ENCODE results near the gene COG5. TPM values are rescaled to one million over a fixed set of nuclear protein-coding genes. Genes with fewer than 3 reads are reported as not detected.
A peak's percentile ranks its signal among the peaks of the same experiment; 100 is the strongest.

COG5 gene
- total and polyA plus RNA-seq, 9 of the 15 experiments (the other 6 are each of a cell fraction or from before 2014, with no cell fraction given), result 15.3 to 75.1 (median 56.4) TPM

- TF ChIP-seq JUNB (CRISPR knock-in tag; conservative IDR thresholded peaks at IDR 0.05), result no peak
- TF ChIP-seq ZNF212 (CRISPR knock-in tag; IDR thresholded peaks at IDR 0.05), result no peak
- TF ChIP-seq ETV1 (tag; conservative IDR thresholded peaks at IDR 0.05; ENCODE audit: low read depth), result no peak
- no peak for TF ChIP-seq GTF2E2 (tag; IDR thresholded peaks at IDR 0.05)
- TF ChIP-seq CCNT2 (IDR thresholded peaks at IDR 0.05; ENCODE audit: borderline replicate concordance, extremely low read depth, insufficient read length, low read depth, low read length), result peak; percentile 77
- peak; percentile 51 for TF ChIP-seq ATF4 (CRISPR knock-in tag; IDR thresholded peaks at IDR 0.05)
- no peak for TF ChIP-seq GTF2B (IDR thresholded peaks at IDR 0.05; ENCODE audit: extremely low read depth, insufficient read length)
- TF ChIP-seq SMARCE1 (IDR thresholded peaks at IDR 0.05), result peak; percentile 82
- no peak for TF ChIP-seq RERE (CRISPR knock-in tag; IDR thresholded peaks at IDR 0.05; ENCODE audit: borderline replicate concordance)
- TF ChIP-seq CHD4 (IDR thresholded peaks at IDR 0.05; ENCODE audit: insufficient read depth, insufficient replicate concordance, low read depth, low read length, poor library complexity, severe bottlenecking), result no peak
- TF ChIP-seq HEY1 (CRISPR knock-in tag; IDR thresholded peaks at IDR 0.05; ENCODE audit: borderline replicate concordance), result no peak
- peak; percentile 92 for TF ChIP-seq MYC (IDR thresholded peaks at IDR 0.05; ENCODE audit: low read depth, low read length)
- no peak for TF ChIP-seq MYC (CRISPR knock-in tag; IDR thresholded peaks at IDR 0.05; ENCODE audit: borderline replicate concordance, low read depth)
- TF ChIP-seq ZNF175 (CRISPR knock-in tag; IDR thresholded peaks at IDR 0.05; ENCODE audit: low read depth), result 0 out of 2 replicates have a peak, but pooled peaks have one; percentile 47
- no peak for TF ChIP-seq NCOA4 (IDR thresholded peaks at IDR 0.05; ENCODE audit: partially characterized antibody)
- no peak for TF ChIP-seq ILK (tag; IDR thresholded peaks at IDR 0.05; ENCODE audit: borderline replicate concordance, low read depth)
- peak; percentile 45 for TF ChIP-seq DACH1 (IDR thresholded peaks at IDR 0.05; ENCODE audit: partially characterized antibody)
- TF ChIP-seq VEZF1 (CRISPR knock-in tag; IDR thresholded peaks at IDR 0.05), result peak; percentile 80
Measured at GRCh38 chr7:107169120-107170050, 394.3 kb downstream of the COG5 start (continued).
